ENCODE measurements around the gene IDH1. TPM values are rescaled to one million over a fixed set of nuclear protein-coding genes. Genes with fewer than 3 reads are reported as not detected.

Gene IDH1
- total and polyA plus RNA-seq, 2 of the 13 experiments (the other 11 are each of a cell fraction or from before 2014, with no cell fraction given) = 312 to 1,077 TPM

GRCh38 chr2:208207769-208208168 is 47.1 kb downstream of the IDH1 start:
- ChIA-PET POLR2A (no interaction called here), CTCF (ENCODE audit: low intra/inter-chr PET ratio, low total read pairs) (no interaction called here)
- no peaks in the 10 kb centered on the region for H4K20me1 ChIP-seq (ENCODE audit: insufficient read depth, low read length)
- H3K4me2 ChIP-seq (ENCODE audit: low read depth, low read length) = no peak overlapping the region
- intact Hi-C loops (cut with micrococcal nuclease; ENCODE audit: unreplicated experiment) (no loop called here), in situ Hi-C loops (cut with HindIII; ENCODE audit: extremely low pct_ligation_motif_present, low pct_unique_long_range_greater_than_20kb) (no loop called here)
- H3K9me3 ChIP-seq (ENCODE audit: low read length) = no peaks in the 10 kb centered on the region
- no peak overlapping the region for H3K9ac ChIP-seq (ENCODE audit: insufficient read depth, low read depth, low read length)
- H2AFZ ChIP-seq (ENCODE audit: low read length) = no peak overlapping the region
- no peak overlapping the region for H3K4me3 ChIP-seq (replicated peaks in 1 of 3; ENCODE audit: insufficient read depth in 1 of 3, low read depth in 2 of 3, low read length in 3 of 3)
- TF ChIP-seq POLR2AphosphoS2 (IDR thresholded peaks at IDR 0.05; ENCODE audit: low read depth, low read length) = no peak
- no peak for TF ChIP-seq ZNF639 (CRISPR knock-in tag; conservative IDR thresholded peaks at IDR 0.05)
- TF ChIP-seq ZNF629 (CRISPR knock-in tag; conservative IDR thresholded peaks at IDR 0.05) = no peak
- TF ChIP-seq NBN (conservative IDR thresholded peaks at IDR 0.05) = no peak
- TF ChIP-seq ZNF3 (CRISPR knock-in tag; IDR thresholded peaks at IDR 0.05) = no peak
- TF ChIP-seq ATF6 (CRISPR knock-in tag; conservative IDR thresholded peaks at IDR 0.05) = no peak
- no peak for TF ChIP-seq ZSCAN25 (CRISPR knock-in tag; IDR thresholded peaks at IDR 0.05)
- TF ChIP-seq ZNF724P (CRISPR knock-in tag; IDR thresholded peaks at IDR 0.05; ENCODE audit: borderline replicate concordance) = no peak
- no peak for TF ChIP-seq ZHX1 (CRISPR knock-in tag; IDR thresholded peaks at IDR 0.05; ENCODE audit: low read depth)
- TF ChIP-seq PAXIP1 (CRISPR knock-in tag; conservative IDR thresholded peaks at IDR 0.05) = no peak
- no peak for TF ChIP-seq ZNF232 (CRISPR knock-in tag; IDR thresholded peaks at IDR 0.05; ENCODE audit: borderline replicate concordance)
- TF ChIP-seq AGO2 (optimal IDR thresholded peaks at IDR 0.05; ENCODE audit: low read depth, low read length) = no peak
- no peak for TF ChIP-seq TGIF2 (CRISPR knock-in tag; IDR thresholded peaks at IDR 0.05)
- no peak for TF ChIP-seq MIER3 (CRISPR knock-in tag; IDR thresholded peaks at IDR 0.05; ENCODE audit: borderline replicate concordance)
- TF ChIP-seq NCOA5 (CRISPR knock-in tag; IDR thresholded peaks at IDR 0.05) = no peak
- no peak for TF ChIP-seq YEATS4 (CRISPR knock-in tag; IDR thresholded peaks at IDR 0.05; ENCODE audit: borderline replicate concordance)
- TF ChIP-seq RARG (CRISPR knock-in tag; IDR thresholded peaks at IDR 0.05; ENCODE audit: low read depth) = no peak
- no peak for TF ChIP-seq ZNF674 (CRISPR knock-in tag; IDR thresholded peaks at IDR 0.05; ENCODE audit: low read depth)
- no peaks in the 10 kb centered on the region for H3K4me1 ChIP-seq (ENCODE audit: insufficient read depth, low read length)
- BruUV-seq (replicated peaks) = no TSS peak
- no peak for FAIRE-seq
- no peaks in the 10 kb centered on the region for H3K36me3 ChIP-seq (replicated peaks in 1 of 2; ENCODE audit: control insufficient read depth in 1 of 2, insufficient read depth in 2 of 2, low read length in 2 of 2)
- no peak for DNase-seq (ENCODE audit: low spot score)
- no peak overlapping the region for H3K27ac ChIP-seq (ENCODE audit: extremely low read length, insufficient read depth, low read length)
- H3K27me3 ChIP-seq (ENCODE audit: control insufficient read depth in 1 of 2, insufficient read depth in 2 of 2, low read length in 2 of 2) = peaks cover 0 to 5% of the 10 kb centered on the region in 2 experiments; a peak in 1 of 5 replicates
- WGBS (ENCODE audit: low lambda C conversion rate) = 35% methylated on average over 3 of the region's 3 CpGs
- no peaks in the 10 kb centered on the region for H3K79me2 ChIP-seq (ENCODE audit: insufficient read depth, low read length)
- ATAC-seq = no peak
